PC-9 (cell line): ENCODE data around the gene GDPD4. TPM values are rescaled to one million over a fixed set of nuclear protein-coding genes. Genes with fewer than 3 reads are reported as not detected.

Experiments used
- Bru-seq: library from RNA; stranded (reverse); fragments of 400-500 nt; gene quantifications from one replicate; lab custom pipeline; 2021; lab: Mats Ljungman, UMichigan
- BruChase-seq, 2 experiments: library from RNA; stranded (reverse); fragments of 400-500 nt; gene quantifications; one replicate each; lab custom pipeline; 2021; lab: Mats Ljungman, UMichigan
- BruUV-seq: library from RNA; stranded (reverse); fragments of 400-500 nt; replicated peaks from 2 replicates; lab custom pipeline; 2021; lab: Mats Ljungman, UMichigan
- CTCF ChIA-PET: fragments of 300-600 bp; sonication (Branson Sonifier 250); formaldehyde crosslinking; loops from one replicate; lab custom pipeline; 2022; ENCODE audit warnings: antibody characterized with exemption; lab: Charles Lee
- POLR2A ChIA-PET: fragments of 300-600 bp; sonication (Branson Sonifier 250); formaldehyde crosslinking; loops from one replicate; lab custom pipeline; 2022; ENCODE audit warnings: antibody characterized with exemption; ENCODE audit not compliant: unreplicated experiment; lab: Charles Lee
- DNase-seq, 2 experiments: peaks; one replicate each; pipeline versions ENCODE4 v3.0.0 to v3.0.0-alpha.2; 2015 to 2022; ENCODE audit warnings: mixed read lengths in 1 of 2
- H2AFZ ChIP-seq: fragments of 200-600 bp; sonication (generic); 2 replicates; pipeline ENCODE4 v1.8.1; 2017; ENCODE audit warnings: antibody characterized with exemption
- H3F3A ChIP-seq: fragments of 200-600 bp; sonication (generic); 2 replicates; pipeline ENCODE4 v1.8.1; 2017; ENCODE audit warnings: antibody characterized with exemption, mild to moderate bottlenecking, low read depth; ENCODE audit not compliant: insufficient read depth
- H3K27ac ChIP-seq: fragments of 200-600 bp; sonication (generic); 2 replicates; pipeline ENCODE4 v1.6.1; 2016; ENCODE audit warnings: mixed run types
- H3K27me3 ChIP-seq: fragments of 200-600 bp; sonication (generic); 2 replicates; pipeline ENCODE4 v1.6.1; 2016; ENCODE audit warnings: low read depth, mixed run types; ENCODE audit not compliant: insufficient read depth
- H3K36me3 ChIP-seq: fragments of 200-600 bp; sonication (generic); 2 replicates; pipeline ENCODE4 v1.6.1; 2016; ENCODE audit warnings: low read depth, mixed run types
- H3K4me1 ChIP-seq: fragments of 200-600 bp; sonication (generic); replicated peaks from 2 replicates; pipeline ENCODE4 v1.6.1; 2016; ENCODE audit warnings: mixed run types; ENCODE audit not compliant: insufficient read depth
- H3K4me2 ChIP-seq: fragments of 200-600 bp; sonication (generic); 2 replicates; pipeline ENCODE4 v1.6.1; 2017; ENCODE audit warnings: mixed run types
- H3K4me3 ChIP-seq: fragments of 200-600 bp; sonication (generic); 2 replicates; pipeline ENCODE4 v1.6.1; 2016; ENCODE audit warnings: mixed run types
- H3K79me2 ChIP-seq: fragments of 200-600 bp; sonication (generic); 2 replicates; pipeline ENCODE4 v1.6.1; 2017; ENCODE audit warnings: low read depth, mixed run types
- H3K9me2 ChIP-seq: fragments of 200-600 bp; sonication (generic); 2 replicates; pipeline ENCODE4 v1.8.1; 2017; ENCODE audit warnings: mild to moderate bottlenecking; ENCODE audit not compliant: insufficient read depth
- H3K9me3 ChIP-seq: fragments of 200-600 bp; sonication (generic); 2 replicates; pipeline ENCODE4 v1.8.1; 2016; ENCODE audit warnings: low read depth; ENCODE audit not compliant: insufficient read depth
- H4K20me1 ChIP-seq: fragments of 200-600 bp; sonication (generic); 2 replicates; pipeline ENCODE4 v1.8.1; 2017; ENCODE audit not compliant: insufficient read depth
- EZH2 ChIP-seq: fragments of 200-600 bp; sonication (generic); IDR thresholded peaks from 2 replicates; pipeline ENCODE4 v1.8.0; 2017; ENCODE audit warnings: antibody characterized with exemption, low read depth
- intact Hi-C: fragments of 100-400 bp; cut with micrococcal nuclease; formaldehyde crosslinking; loops from one replicate; pipeline ENCODE4 v1.10.0; 2022; ENCODE audit not compliant: unreplicated experiment
- long read RNA-seq: library from polyadenylated mRNA; stranded (forward); transcript quantifications from one replicate; pipeline ENCODE4 v2.0.0, GENCODE V29; 2022
- total RNA-seq: library from RNA; stranded (reverse); gene quantifications from 2 replicates; pipeline ENCODE4 v1.2.3, GENCODE V29; 2021
- TF ChIP-seq, protein P1 (sequence below): fragments of 200-600 bp; sonication (generic); conservative IDR thresholded peaks from 2 replicates; pipeline ENCODE4 v1.6.1; 2017; ENCODE audit warnings: mixed run types, antibody characterized with exemption, mild to moderate bottlenecking, moderate library complexity

Gene GDPD4, protein sequence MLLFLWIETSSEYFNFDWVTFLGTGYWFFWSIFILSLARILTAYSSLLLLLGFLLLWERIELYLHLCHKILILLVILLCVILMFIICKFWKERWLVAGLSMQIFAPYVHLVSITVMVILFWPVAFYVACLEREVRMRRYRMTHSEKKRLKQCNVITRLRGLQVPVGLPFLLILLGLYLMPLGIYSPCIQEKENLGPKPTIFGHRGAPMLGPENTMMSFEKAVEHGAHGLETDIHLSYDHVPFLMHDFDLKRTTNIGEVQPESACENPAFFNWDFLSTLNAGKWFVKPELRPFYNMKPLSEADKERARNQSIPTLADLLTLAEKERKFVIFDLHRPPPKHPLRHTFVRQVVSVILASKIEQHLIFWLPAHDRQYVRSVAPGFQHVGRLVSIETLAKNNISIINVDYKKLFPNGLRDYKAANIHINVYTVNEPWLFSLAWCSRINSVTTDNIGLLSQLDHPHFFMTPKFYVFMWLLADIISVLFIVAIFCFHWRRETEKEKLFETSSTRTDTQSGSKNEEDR
- total RNA-seq (not detected in 2 replicates), Bru-seq, nascent RNA (percentile 3 among the genes with signal in this experiment), BruChase-seq, experiment 1, labeled RNA remaining after a 2-hour chase (percentile 14 among the genes with signal in this experiment), BruChase-seq, experiment 2, labeled RNA remaining after a 6-hour chase (percentile 10 among the genes with signal in this experiment)
- long read RNA-seq = 0 reads

DNA sequence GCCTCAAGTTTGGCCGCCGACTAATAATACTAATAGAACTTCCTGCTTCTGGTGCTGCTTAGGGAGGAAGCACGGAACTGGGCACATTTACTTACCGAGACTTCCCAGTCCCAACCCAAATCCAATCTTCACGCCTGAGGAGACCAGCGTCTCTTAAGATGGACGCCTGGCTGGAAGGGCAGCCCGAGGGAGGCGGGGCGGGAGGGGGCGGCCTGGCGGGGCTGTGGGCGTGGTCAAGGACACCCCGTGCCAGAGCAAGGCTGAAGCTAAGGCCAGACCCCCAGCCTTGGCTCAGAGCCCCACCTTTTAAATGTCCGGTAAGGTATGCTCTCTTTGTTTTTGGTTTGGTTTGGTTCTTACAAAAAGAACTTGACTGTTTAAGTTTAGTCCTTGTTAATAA lies at the start of gene GDPD4:
Gene GDPD4, minus strand, starts transcription at position 177 of the 400 bp plus-strand sequence. CDS start 16,549 bp downstream, outside the sequence.
- Histone ChIP-seq H4K20me1 (no peaks in the 10 kb centered on the region), H3K27me3 (no peaks in the 10 kb centered on the region), H3K27ac (peak within 1 kb of the TSS; percentile 95), H2AFZ (no peak within 1 kb of the TSS), H3K79me2 (no peaks in the 10 kb centered on the region), H3K9me2 (no peaks in the 10 kb centered on the region), H3K4me2 (0 out of 2 replicates have a peak within 1 kb of the TSS, but pooled peaks have one; percentile 18), H3K36me3 (no peaks in the 10 kb centered on the region), H3K4me3 (0 out of 2 replicates have a peak within 1 kb of the TSS, but pooled peaks have one; percentile 1), H3K4me1 (peaks cover 27% of the 10 kb centered on the region), H3F3A (peaks cover 28% of the 10 kb centered on the region), H3K9me3 (peaks cover 13% of the 10 kb centered on the region)
- intact Hi-C loops = no loop called here
- ChIA-PET POLR2A (no interaction called here), CTCF (no interaction called here)
- no peak for TF ChIP-seq EZH2
- TF ChIP-seq, protein P1, sequence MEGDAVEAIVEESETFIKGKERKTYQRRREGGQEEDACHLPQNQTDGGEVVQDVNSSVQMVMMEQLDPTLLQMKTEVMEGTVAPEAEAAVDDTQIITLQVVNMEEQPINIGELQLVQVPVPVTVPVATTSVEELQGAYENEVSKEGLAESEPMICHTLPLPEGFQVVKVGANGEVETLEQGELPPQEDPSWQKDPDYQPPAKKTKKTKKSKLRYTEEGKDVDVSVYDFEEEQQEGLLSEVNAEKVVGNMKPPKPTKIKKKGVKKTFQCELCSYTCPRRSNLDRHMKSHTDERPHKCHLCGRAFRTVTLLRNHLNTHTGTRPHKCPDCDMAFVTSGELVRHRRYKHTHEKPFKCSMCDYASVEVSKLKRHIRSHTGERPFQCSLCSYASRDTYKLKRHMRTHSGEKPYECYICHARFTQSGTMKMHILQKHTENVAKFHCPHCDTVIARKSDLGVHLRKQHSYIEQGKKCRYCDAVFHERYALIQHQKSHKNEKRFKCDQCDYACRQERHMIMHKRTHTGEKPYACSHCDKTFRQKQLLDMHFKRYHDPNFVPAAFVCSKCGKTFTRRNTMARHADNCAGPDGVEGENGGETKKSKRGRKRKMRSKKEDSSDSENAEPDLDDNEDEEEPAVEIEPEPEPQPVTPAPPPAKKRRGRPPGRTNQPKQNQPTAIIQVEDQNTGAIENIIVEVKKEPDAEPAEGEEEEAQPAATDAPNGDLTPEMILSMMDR = no peak
- DNase-seq = no peak
- no TSS peak for BruUV-seq

DNA sequence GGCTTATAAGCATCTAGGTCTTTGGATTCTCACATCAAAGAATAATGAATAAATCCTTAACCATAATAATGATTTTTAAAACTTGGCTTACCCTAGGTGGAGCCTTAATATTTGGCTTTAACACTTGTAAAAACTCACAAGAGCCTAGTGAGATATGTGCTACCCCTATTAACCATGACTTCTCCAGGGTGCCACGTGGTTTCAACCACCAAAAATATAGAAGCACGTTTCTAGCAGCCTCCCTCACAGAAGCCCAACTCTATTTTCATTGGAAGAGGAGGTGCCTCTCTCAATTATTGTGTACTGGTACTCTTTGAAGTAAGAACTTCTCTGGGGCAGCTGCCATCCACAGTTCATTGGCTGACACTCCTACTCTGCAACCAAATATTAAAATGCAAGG lies 46.5 kb upstream of the GDPD4 start:
- no peaks in the 10 kb centered on the region for H3K36me3 ChIP-seq
- intact Hi-C loops = no loop called here
- no peaks in the 10 kb centered on the region for H3F3A ChIP-seq
- H3K27me3 ChIP-seq = no peaks in the 10 kb centered on the region
- no peak overlapping the region for H3K4me3 ChIP-seq
- DNase-seq = no peak
- TF ChIP-seq, protein P1 = no peak
- no peak for TF ChIP-seq EZH2
- no TSS peak for BruUV-seq
- no peaks in the 10 kb centered on the region for H4K20me1 ChIP-seq
- no peaks in the 10 kb centered on the region for H3K9me3 ChIP-seq
- ChIA-PET POLR2A (no interaction called here), CTCF (interaction anchor here (0.6 kb wide), 1 partner anchor 535 kb away, joined by 15 read pairs; no protein-coding TSS in a partner anchor)
- H3K27ac ChIP-seq = no peak overlapping the region
- no peaks in the 10 kb centered on the region for H3K9me2 ChIP-seq
- no peaks in the 10 kb centered on the region for H3K79me2 ChIP-seq
- no peak overlapping the region for H2AFZ ChIP-seq
- no peak overlapping the region for H3K4me2 ChIP-seq
- no peaks in the 10 kb centered on the region for H3K4me1 ChIP-seq

DNA sequence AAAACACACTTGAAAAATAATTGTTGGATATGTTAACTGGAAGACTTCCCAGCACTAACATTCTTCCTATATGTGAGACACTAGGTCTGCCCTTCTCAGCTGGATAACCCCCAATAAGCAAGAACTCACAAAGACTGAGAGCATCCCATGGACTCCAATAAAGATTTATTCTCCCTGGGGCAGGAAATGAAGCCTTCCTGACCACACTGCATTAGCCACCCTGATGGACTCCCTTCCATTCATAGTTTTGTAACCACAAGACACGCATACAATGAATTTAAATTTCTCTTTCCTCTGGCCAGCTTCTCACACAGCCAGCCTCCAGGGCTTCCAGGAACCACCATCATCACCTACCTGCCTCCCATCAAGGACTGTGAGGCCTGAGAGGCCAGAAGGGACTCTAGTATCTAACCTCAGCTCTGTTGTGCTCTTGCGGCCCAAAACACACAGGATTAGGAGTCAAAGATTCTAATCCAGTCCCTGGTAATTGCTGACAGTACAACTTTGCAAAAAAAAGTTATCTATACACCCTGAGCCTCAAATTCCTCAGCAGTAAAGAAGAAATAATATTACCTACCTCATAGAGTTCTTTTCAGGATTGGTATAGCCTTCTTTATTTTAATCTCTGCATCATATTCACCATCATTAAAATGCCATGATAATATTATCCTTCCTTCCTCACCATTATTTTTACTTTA lies 45.6 kb upstream of the GDPD4 start:
- no peak for TF ChIP-seq EZH2
- TF ChIP-seq, protein P1 = no peak
- POLR2A ChIA-PET = no interaction called here
- no peaks in the 10 kb centered on the region for H3K9me3 ChIP-seq
- DNase-seq = no peak
- no peak overlapping the region for H2AFZ ChIP-seq
- no peaks in the 10 kb centered on the region for H4K20me1 ChIP-seq
- no peaks in the 10 kb centered on the region for H3K79me2 ChIP-seq
- no peaks in the 10 kb centered on the region for H3K27me3 ChIP-seq
- BruUV-seq = no TSS peak
- H3K36me3 ChIP-seq = no peaks in the 10 kb centered on the region
- no peaks in the 10 kb centered on the region for H3K9me2 ChIP-seq
- H3K4me1 ChIP-seq = no peaks in the 10 kb centered on the region
- no peak overlapping the region for H3K27ac ChIP-seq
- H3K4me3 ChIP-seq = no peak overlapping the region
- CTCF ChIA-PET = no interaction called here
- H3F3A ChIP-seq = no peaks in the 10 kb centered on the region
- intact Hi-C loops = no loop called here
- no peak overlapping the region for H3K4me2 ChIP-seq
